IPS-NIHi7 (cell line): ENCODE data around the gene GSN.
"Not testable (repeated sequence)": the region's sequence is repeated elsewhere in the genome, so short reads cannot be mapped to it uniquely, and the experiment has no call there.

ENCODE experiments used
- DNase-seq: peaks from one replicate; pipeline ENCODE4 v3.0.0; 2012; ENCODE audit warnings: mixed read lengths; ENCODE audit errors: extremely low spot score

GSN gene

GRCh38 chr9:121288673-121289025, 20.7 kb downstream of the GSN start:
- DNase-seq = no peak

- DNase-seq = peak; percentile 69
Observed at GRCh38 chr9:121289026-121289771, 21.2 kb downstream of the GSN start.

GRCh38 chr9:121289772-121290370, 21.9 kb downstream of the GSN start:
- DNase-seq = no peak

- not testable (repeated sequence) for DNase-seq
Observed at GRCh38 chr9:121291536-121291935, 23.6 kb downstream of the GSN start.

GRCh38 chr9:121292051-121292450, 24.1 kb downstream of the GSN start:
- DNase-seq = no peak

GRCh38 chr9:121292801-121293241, 24.9 kb downstream of the GSN start:
- DNase-seq = no peak

GRCh38 chr9:121294151-121294743, 26.3 kb downstream of the GSN start:
- no peak for DNase-seq

- no peak for DNase-seq
Observed at GRCh38 chr9:121294866-121295661, 27.1 kb downstream of the GSN start.

GRCh38 chr9:121295662-121296191, 27.8 kb downstream of the GSN start:
- DNase-seq = no peak

GRCh38 chr9:121296213-121297127, 28.5 kb downstream of the GSN start:
- DNase-seq = no peak

- DNase-seq = no peak
Observed at GRCh38 chr9:121297389-121297788, 29.4 kb downstream of the GSN start.

GRCh38 chr9:121298016-121298538, 30.1 kb downstream of the GSN start:
- DNase-seq = no peak

- peak; percentile 65 for DNase-seq
Observed at GRCh38 chr9:121298689-121299466, 30.9 kb downstream of the GSN start.

- DNase-seq = peak; percentile 63
Observed at GRCh38 chr9:121299467-121300282, 31.7 kb downstream of the GSN start.

GRCh38 chr9:121300283-121301119, 32.5 kb downstream of the GSN start:
- no peak for DNase-seq

- DNase-seq = no peak
Observed at GRCh38 chr9:121301881-121302286, 33.9 kb downstream of the GSN start.

- DNase-seq = no peak
Observed at GRCh38 chr9:121302341-121302740, 34.4 kb downstream of the GSN start.

- no peak for DNase-seq
Observed at GRCh38 chr9:121302786-121303185, 34.8 kb downstream of the GSN start.
